Mammary microvascular endothelial cell (primary cell): ENCODE measurements around the gene DPH7. TPM values are rescaled to one million over a fixed set of nuclear protein-coding genes. Genes with fewer than 3 reads are reported as not detected.

Experiments
- total RNA-seq: library from RNA; depleted of rRNA; stranded (reverse); fragments of >200 nt; gene quantifications from 2 replicates; pipeline ENCODE4 v1.2.3, GENCODE V29; 2015

Gene DPH7
- 27.3 and 35.0 TPM in 2 replicates for total RNA-seq

DNA sequence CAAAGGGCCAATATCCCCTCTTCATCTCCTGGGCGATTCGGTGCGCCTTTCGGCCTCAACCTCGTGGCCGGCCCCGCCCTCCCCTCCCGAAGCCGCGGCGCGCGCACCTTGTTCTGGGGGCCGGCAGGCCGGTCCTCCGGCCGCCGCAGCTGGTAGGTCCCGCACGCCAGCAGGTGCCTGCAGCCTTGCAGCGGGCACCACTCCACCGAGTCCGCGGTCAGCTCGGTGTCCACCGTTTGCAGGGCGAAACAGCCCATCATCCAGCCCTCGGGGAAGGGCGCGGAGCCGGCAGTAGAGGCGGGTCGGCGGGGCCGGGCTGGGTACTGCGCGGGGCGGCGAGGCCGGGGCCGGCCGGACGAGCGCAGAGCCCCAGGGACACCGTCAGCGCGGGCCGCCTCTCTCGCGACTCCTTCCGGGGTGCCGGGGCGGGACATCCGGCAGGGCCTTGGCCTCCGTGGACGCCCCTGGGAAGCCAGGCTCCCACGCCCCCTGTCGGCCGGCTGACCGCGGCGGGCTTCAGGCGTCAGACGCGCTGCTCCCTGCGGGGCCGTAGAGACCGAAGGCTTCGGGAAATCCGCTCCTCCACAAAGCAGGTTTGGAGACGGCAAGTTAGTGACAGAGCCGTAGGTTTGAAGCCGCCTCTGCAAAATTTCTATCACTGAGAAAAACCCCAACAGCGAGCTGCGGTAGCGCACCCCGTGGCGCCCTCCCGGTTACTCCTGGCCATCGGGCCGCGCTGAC, at the start of gene DPH7:
DPH7 (minus strand) TSS at position 408 of the 741 bp plus-strand sequence; CDS start at position 260, 148 bp downstream.

DNA sequence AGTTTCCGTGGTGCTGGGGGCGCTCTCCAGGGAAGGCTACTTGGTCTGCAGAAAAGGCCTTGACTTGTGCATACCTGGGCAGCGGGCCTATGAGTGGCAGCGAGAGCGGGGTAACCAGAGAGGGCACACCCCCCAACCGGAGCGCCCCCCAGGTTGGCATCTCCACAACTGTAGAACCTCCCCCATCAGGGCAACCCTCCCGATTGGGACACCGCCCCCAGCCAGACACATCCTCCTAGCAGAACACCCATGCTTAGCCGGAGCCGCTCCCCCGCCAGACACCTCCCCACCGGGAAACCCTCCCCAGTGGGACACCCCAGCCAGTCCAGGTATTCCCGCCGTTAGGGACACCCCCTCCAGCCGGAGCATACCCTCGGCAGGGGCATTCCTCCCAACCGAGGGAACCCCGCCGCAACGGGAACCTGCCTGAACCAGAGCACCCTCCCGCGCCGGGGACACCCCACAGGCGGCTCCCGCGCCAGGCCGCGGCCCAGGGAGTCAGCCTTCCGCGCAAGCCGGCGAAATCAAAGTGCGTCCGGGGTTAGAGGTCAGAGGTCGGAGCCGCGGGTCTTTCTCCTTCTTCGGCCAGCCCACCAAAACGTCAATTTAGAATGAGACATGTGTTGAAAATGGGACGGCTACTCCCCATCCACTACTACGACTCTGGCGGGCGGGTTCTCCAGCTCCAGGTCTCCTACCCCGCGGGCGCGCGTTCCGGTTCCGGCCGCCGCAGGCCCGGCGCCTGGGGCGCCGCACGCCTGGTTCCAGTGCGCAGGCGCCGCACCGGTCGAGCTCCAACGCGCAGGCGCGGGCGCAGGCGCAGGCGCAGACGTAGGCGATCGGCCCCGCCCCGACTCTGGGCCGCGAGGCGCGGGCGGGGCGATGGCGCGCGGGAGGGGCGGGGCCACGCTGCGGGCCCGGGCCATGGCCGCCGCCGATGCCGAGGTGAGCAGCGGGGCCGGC, 39.7 kb upstream of the DPH7 start, which contains the start of gene EHMT1:
EHMT1 (plus strand) TSS at position 901 of the 963 bp plus-strand sequence; CDS start at position 925, 24 bp downstream.

DNA sequence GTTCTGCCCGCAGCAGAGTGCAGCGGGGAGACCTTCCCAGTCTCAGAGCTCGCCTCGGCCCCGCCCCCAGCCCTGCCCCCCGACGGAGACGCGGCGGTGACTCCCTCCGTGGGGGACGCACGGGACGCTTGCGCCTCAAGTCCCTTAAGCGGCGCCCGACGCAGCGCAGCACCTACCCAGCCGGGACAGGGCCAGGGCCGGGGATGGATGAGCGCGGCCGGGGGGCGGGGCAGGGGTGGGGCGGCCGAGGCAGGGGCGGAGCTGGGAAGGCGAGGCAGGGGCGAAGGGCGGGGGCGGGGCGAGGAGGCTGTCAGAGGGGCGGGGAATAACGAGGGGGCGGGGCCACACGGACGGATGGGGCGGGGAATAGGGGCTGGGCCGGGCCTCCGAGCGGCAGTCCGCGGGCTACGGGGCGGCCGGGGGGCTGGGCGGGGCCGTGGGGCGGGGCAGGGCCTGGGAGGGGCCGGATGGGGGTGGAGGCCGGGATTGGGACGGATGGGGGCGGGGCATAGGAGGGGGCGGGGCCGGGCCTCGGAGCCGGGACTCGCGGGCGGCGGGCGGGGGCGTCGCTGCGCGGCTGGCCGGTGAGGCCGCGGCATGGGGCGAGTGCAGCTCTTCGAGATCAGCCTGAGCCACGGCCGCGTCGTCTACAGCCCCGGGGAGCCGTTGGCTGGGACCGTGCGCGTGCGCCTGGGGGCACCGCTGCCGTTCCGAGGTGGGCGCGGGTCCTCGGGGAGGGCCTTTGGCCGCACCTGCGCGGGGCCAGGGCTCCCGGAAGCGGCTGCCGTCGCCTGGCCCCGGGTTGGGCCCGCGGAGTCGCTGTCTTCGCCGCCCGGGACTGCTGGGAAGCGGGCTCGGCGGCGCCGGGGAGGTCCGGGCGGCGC, 26.6 kb upstream of the DPH7 start, which contains the start of gene ARRDC1:
ARRDC1 (plus strand) TSS at position 566 of the 884 bp plus-strand sequence; CDS start at position 598, 32 bp downstream.

DNA sequence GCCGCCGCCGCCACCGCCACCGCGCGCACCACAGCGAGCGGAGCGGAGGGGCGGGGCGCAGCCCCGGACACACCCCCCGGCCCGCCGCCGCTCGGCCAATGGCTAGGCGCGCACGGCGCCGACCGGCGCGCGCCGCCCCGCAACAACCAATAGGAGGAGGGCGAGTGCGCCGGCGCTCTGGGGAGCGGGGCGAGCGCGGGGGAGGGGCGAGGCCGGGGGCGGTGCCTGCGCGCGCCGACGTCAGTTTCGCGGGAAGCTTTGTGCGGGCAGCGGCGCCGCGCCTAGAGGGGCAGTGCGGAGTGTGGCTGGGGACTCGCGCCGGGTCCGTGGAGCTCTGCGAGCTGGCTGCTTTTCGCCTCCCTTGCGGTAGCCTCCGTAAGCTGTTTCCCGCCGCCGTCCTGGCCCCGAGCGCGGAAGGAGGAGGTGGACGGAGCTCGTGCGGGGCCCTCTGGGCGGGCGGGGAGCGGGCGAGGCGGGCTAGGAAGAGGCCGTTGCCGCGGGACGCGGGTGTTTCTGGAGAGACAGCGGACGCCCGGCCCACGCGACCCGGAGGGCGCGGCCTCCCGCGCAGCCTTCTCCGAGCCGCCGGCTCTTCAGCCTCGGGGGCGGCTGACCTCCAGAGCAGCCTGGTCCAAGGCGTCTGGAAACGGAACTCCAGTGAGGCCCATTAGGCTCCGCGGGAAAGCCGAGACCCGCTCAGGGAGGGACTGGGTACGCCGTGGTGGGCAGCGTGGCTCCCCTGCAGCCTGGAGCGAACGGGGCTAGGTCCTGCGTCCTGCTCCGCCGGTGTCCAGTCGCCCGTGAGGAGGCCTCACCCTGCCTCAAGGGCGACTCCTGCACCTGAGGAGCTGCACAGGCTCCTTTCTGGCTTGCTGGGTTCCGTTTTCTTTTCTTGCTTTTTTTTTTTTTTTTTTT, 12.0 kb upstream of the DPH7 start, which contains the start of gene ZMYND19:
ZMYND19 (minus strand) TSS at position 44 of the 915 bp plus-strand sequence. CDS start 249 bp downstream, outside the sequence.

DNA sequence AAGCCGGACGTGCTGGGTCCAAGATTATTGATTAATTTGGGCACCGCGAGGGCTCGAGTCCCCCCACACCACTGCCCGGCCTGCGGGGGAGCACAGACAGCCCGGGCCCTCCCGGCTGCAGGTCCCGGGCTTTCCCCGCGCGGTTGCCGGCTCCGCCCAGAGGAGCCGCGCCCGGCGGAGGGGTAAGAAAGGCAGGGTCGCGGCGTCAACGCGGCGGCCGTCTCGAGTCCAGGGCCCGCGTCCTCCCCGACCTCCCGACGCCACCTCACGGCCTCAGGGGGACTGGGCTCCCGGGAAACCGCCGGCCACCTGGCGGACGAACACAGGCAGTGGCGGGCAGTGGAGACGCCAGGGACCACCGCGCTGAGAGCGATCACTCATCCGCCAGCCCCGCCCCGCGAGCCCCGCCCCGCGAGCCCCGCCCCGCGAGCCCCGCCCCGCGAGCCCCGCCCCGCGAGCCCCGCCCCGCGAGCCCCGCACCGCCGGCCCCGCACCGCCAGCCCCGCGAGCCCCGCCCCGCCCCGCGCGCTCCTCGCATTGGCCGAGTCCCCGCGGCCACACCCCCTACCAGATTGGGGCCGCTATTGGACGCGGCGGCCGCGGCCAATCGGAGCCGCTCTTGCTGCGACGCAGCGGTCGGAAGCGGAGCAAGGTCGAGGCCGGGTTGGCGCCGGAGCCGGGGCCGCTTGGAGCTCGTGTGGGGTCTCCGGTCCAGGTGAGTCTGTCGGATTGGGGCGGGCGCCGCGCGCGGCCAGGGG, 27.3 kb downstream of the DPH7 start, which contains the start of gene MRPL41:
MRPL41 (plus strand) TSS at position 616 of the 758 bp plus-strand sequence. CDS start 203 bp downstream, outside the sequence.

DNA sequence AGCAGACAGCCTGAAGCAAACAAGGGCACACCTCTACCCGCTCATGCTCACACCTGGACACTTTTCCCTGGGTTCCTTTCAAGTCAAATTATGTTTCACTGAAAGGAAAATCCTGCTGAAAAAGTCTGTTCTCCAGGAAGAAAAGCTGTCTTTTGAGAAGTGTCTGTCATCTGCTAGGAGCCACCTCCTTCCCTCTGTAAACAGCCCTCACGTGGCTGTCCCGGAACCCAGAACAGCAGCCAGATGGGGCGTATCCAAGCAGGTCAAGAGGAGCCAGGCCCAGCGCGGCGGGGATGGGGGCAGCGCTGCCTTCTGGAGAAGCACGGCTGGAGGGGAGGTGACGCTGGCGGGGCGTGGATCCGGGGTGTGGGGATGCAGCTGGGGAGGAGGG, 28.5 kb downstream of the DPH7 start, which contains the start of gene PNPLA7:
PNPLA7 (minus strand) TSS at position 172 of the 391 bp plus-strand sequence. CDS start 205 bp downstream, outside the sequence.

Other genes starting within 250 kb of the DPH7 start
- 7.2 and 8.2 TPM in 2 replicates for gene EXD3, start 155.8 kb downstream of the DPH7 start, total RNA-seq
- gene NOXA1, start 155.5 kb downstream of the DPH7 start, total RNA-seq = 0.07 TPM in 1 of 2 replicates, not detected in the other
- gene ENTPD8, start 137.6 kb downstream of the DPH7 start, total RNA-seq = 0.05 and 1.5 TPM in 2 replicates
- 48.2 and 50.1 TPM in 2 replicates for gene NSMF, start 119.6 kb downstream of the DPH7 start, total RNA-seq
- gene PNPLA7, start 28.5 kb downstream of the DPH7 start, total RNA-seq = 0.34 and 0.53 TPM in 2 replicates
- gene MRPL41, start 27.0 kb downstream of the DPH7 start, total RNA-seq = 92.1 and 129 TPM in 2 replicates
- gene ZMYND19, start 11.6 kb upstream of the DPH7 start, total RNA-seq = 26.2 and 35.3 TPM in 2 replicates
- gene ARRDC1, start 26.8 kb upstream of the DPH7 start, total RNA-seq = 29.7 and 33.4 TPM in 2 replicates
- gene EHMT1, start 40.1 kb upstream of the DPH7 start, total RNA-seq = 53.9 and 59.2 TPM in 2 replicates